Epithelial cell of esophagus (primary cell): ENCODE measurements around the gene RTCB.
A peak's percentile ranks its signal among the peaks of the same experiment; 100 is the strongest.
"Not testable (repeated sequence)": the region's sequence is repeated elsewhere in the genome, so short reads cannot be mapped to it uniquely, and the experiment has no call there.

Experiments
- DNase-seq: peaks from one replicate; pipeline ENCODE4 v3.0.0; 2010; ENCODE audit warnings: low read depth
- H3K4me3 ChIP-seq: 2 replicates; pipeline ENCODE4 v1.5.1; 2011; ENCODE audit warnings: mild to moderate bottlenecking, low read length, control low read depth
- TF ChIP-seq, protein P1 (sequence below): IDR thresholded peaks from 2 replicates; pipeline ENCODE4 v1.5.1; 2011; ENCODE audit warnings: low read depth, mild to moderate bottlenecking, low read length, control low read depth, inconsistent platforms; ENCODE audit not compliant: insufficient read depth; ENCODE audit errors: missing control alignments

Gene RTCB

GRCh38 chr22:32354360-32355351 lies 57.4 kb downstream of the RTCB start:
- TF ChIP-seq, protein P1, sequence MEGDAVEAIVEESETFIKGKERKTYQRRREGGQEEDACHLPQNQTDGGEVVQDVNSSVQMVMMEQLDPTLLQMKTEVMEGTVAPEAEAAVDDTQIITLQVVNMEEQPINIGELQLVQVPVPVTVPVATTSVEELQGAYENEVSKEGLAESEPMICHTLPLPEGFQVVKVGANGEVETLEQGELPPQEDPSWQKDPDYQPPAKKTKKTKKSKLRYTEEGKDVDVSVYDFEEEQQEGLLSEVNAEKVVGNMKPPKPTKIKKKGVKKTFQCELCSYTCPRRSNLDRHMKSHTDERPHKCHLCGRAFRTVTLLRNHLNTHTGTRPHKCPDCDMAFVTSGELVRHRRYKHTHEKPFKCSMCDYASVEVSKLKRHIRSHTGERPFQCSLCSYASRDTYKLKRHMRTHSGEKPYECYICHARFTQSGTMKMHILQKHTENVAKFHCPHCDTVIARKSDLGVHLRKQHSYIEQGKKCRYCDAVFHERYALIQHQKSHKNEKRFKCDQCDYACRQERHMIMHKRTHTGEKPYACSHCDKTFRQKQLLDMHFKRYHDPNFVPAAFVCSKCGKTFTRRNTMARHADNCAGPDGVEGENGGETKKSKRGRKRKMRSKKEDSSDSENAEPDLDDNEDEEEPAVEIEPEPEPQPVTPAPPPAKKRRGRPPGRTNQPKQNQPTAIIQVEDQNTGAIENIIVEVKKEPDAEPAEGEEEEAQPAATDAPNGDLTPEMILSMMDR: no peak
- DNase-seq: peak; percentile 41
- H3K4me3 ChIP-seq: no peak overlapping the region

GRCh38 chr22:32353840-32354239 lies 58.2 kb downstream of the RTCB start:
- TF ChIP-seq, protein P1: no peak
- no peak overlapping the region for H3K4me3 ChIP-seq
- no peak for DNase-seq

- H3K4me3 ChIP-seq: no peak overlapping the region
- DNase-seq: no peak
- TF ChIP-seq, protein P1: no peak
Measured at GRCh38 chr22:32353292-32353691, 58.8 kb downstream of the RTCB start.

GRCh38 chr22:32352681-32353080 lies 59.4 kb downstream of the RTCB start:
- H3K4me3 ChIP-seq: no peak overlapping the region
- no peak for DNase-seq
- TF ChIP-seq, protein P1: no peak

DNA sequence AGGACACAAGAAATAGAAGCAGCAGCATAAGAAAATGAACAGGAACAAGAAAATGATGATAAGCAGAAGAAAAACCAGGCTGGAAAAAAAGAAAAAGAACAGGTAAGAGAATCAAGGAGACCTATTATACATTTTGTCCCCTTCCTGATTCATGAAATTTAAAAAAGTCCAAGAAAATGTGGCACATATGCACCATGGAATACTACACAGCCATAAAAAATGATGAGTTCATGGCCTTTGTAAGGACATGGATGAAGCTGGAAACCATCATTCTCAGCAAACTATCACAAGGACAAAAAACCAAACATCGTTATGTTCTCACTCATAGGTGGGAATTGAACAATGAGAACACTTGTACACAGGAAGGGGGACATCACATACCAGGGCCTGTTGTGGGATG lies 60.2 kb downstream of the RTCB start:
- not testable (repeated sequence) for H3K4me3 ChIP-seq, DNase-seq

DNA sequence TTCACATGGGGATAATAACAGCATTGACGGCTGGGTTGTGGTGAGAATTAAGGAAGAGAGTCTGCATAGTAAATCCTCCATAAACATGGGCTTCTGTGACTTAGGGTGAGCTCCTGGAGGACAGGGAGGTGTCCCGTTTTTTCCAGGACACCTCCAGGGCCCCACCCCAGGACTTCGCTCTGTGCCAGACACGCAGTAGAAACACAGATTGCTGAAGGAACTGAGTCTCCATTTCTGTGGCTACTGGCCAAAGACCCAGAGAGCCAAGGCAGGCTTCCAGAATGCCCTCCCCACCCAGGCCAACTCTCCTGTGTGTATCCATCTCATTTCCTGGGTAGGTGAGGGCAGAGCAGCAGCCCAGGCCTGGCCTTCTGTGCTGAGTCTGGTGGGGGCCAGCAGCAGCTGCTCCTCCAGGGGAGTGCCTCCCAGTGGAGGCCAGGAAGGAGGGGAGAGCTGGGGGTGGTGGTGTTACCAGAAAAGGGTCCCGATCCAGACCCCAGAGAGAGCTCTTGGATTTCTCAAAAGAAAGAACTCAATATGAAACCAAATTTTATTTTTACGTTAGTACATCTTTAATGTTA lies 63.9 kb downstream of the RTCB start:
- H3K4me3 ChIP-seq: no peak overlapping the region
- TF ChIP-seq, protein P1: no peak
- DNase-seq: no peak

DNA sequence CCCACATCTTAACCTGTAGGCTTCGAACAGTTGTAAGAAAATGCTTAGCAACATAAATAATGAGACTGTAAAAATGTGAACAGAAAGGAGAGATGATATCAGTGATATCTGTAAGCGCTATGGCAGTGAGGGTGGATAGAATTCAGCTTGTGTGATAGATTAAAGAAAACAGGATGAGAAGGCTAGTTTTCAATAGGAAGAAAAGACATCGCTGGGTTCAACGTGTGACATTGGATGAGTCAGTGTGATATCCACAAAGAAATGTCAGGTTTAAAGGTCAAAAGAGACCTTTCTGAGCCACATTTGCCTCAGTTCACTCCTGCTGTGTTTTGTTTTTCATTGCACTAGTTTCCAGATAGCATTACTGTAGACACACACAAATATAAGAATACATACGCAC lies 68.1 kb downstream of the RTCB start:
- H3K4me3 ChIP-seq: no peak overlapping the region
- TF ChIP-seq, protein P1: no peak
- no peak for DNase-seq
